ENCODE measurements around the gene NCAPG2. TPM values are rescaled to one million over a fixed set of nuclear protein-coding genes. Genes with fewer than 3 reads are reported as not detected.

The NCAPG2 gene
- total and polyA plus RNA-seq, 2 of the 13 experiments (the other 11 are each of a cell fraction or from before 2014, with no cell fraction given) = 15.1 to 30.7 TPM

GRCh38 chr7:158704524-158705233 lies at the start of gene NCAPG2 (continued):
- TF ChIP-seq ZHX2 (IDR thresholded peaks at IDR 0.05; ENCODE audit: low read depth) (no peak), ZHX2 (CRISPR knock-in tag; IDR thresholded peaks at IDR 0.05; ENCODE audit: borderline replicate concordance) (no peak), FOXA3 (CRISPR knock-in tag; IDR thresholded peaks at IDR 0.05) (peak; percentile 29), ZNF446 (CRISPR knock-in tag; IDR thresholded peaks at IDR 0.05) (no peak), GTF3A (CRISPR knock-in tag; conservative IDR thresholded peaks at IDR 0.05) (no peak), ZBTB49 (CRISPR knock-in tag; IDR thresholded peaks at IDR 0.05; ENCODE audit: borderline replicate concordance) (no peak), REST (IDR thresholded peaks at IDR 0.05; ENCODE audit: borderline replicate concordance in 1 of 2, low read depth in 1 of 2, low read length in 2 of 2) (no peak), ZSCAN21 (CRISPR knock-in tag; IDR thresholded peaks at IDR 0.05; ENCODE audit: borderline replicate concordance) (no peak), MXD4 (CRISPR knock-in tag; IDR thresholded peaks at IDR 0.05) (peak; percentile 81; the same call in 1 of the 2 replicates), RXRB (CRISPR knock-in tag; IDR thresholded peaks at IDR 0.05; ENCODE audit: borderline replicate concordance) (peak; percentile 35; the same call in 1 of the 2 replicates), USF2 (IDR thresholded peaks at IDR 0.05; ENCODE audit: low read depth, low read length) (no peak), USF2 (CRISPR knock-in tag; IDR thresholded peaks at IDR 0.05; ENCODE audit: borderline replicate concordance) (no peak), CENPBD1 (CRISPR knock-in tag; IDR thresholded peaks at IDR 0.05; ENCODE audit: borderline replicate concordance, low read depth) (no peak)

Data from HepG2 (cell line).